ENCODE results near the gene UBE3C. TPM values are rescaled to one million over a fixed set of nuclear protein-coding genes. Genes with fewer than 3 reads are reported as not detected.

The UBE3C gene
- total and polyA plus RNA-seq, 2 of the 13 experiments (the other 11 are each of a cell fraction or from before 2014, with no cell fraction given): 27.0 to 48.2 TPM

DNA sequence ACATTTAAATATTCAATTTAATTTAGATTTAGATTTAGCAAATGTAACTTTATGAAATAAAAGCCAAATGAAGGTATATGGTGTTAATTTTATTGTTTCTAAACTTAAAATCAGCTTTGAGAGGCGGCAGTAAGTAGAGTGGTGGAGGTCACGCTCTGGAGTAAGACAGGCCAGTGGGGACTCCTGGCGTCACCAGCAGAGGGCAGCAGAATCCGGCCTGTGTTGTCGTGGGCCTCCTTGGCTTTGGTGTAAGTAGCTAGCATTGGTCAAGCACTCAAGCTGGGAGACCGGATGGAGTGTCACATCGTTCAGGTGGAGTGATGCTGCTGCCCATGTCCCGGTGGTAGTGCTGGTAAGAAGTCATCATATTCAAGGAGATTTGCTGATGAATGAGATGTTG is 99.4 kb downstream of the UBE3C start:
- H3K9me3 ChIP-seq (ENCODE audit: low read length): no peaks in the 10 kb centered on the region
- peaks cover 0 to 37% of the 10 kb centered on the region in 2 experiments; a peak in 3 of 5 replicates for H3K36me3 ChIP-seq (replicated peaks in 1 of 2; ENCODE audit: control insufficient read depth in 1 of 2, insufficient read depth in 2 of 2, low read length in 2 of 2)
- H3K27ac ChIP-seq (ENCODE audit: extremely low read length, insufficient read depth, low read length): no peak overlapping the region
- ATAC-seq (peak; percentile 75), DNase-seq (ENCODE audit: low spot score) (no peak), FAIRE-seq (peak; percentile 39)
- H3K9ac ChIP-seq (ENCODE audit: insufficient read depth, low read depth, low read length): no peak overlapping the region
- intact Hi-C loops (cut with micrococcal nuclease; ENCODE audit: unreplicated experiment): no loop called here
- H3K4me3 ChIP-seq (replicated peaks in 1 of 3; ENCODE audit: insufficient read depth in 1 of 3, low read depth in 2 of 3, low read length in 3 of 3): no peak overlapping the region
- ChIA-PET POLR2A (no interaction called here), CTCF (ENCODE audit: low intra/inter-chr PET ratio, low total read pairs) (no interaction called here)
- WGBS (ENCODE audit: low lambda C conversion rate): 97% methylated on average over 8 of the region's 8 CpGs
- H2AFZ ChIP-seq (ENCODE audit: low read length): no peak overlapping the region
- H3K4me1 ChIP-seq (ENCODE audit: insufficient read depth, low read length): 0 out of 2 replicates have a peak, but pooled peaks cover 19% of the 10 kb centered on the region
- in situ Hi-C loops (cut with HindIII; ENCODE audit: extremely low pct_ligation_motif_present, low pct_unique_long_range_greater_than_20kb): no loop called here
- H4K20me1 ChIP-seq (ENCODE audit: insufficient read depth, low read length): 0 out of 2 replicates have a peak, but pooled peaks cover 2% of the 10 kb centered on the region
- TF ChIP-seq, protein P1, sequence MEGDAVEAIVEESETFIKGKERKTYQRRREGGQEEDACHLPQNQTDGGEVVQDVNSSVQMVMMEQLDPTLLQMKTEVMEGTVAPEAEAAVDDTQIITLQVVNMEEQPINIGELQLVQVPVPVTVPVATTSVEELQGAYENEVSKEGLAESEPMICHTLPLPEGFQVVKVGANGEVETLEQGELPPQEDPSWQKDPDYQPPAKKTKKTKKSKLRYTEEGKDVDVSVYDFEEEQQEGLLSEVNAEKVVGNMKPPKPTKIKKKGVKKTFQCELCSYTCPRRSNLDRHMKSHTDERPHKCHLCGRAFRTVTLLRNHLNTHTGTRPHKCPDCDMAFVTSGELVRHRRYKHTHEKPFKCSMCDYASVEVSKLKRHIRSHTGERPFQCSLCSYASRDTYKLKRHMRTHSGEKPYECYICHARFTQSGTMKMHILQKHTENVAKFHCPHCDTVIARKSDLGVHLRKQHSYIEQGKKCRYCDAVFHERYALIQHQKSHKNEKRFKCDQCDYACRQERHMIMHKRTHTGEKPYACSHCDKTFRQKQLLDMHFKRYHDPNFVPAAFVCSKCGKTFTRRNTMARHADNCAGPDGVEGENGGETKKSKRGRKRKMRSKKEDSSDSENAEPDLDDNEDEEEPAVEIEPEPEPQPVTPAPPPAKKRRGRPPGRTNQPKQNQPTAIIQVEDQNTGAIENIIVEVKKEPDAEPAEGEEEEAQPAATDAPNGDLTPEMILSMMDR (CRISPR knock-in tag; IDR thresholded peaks at IDR 0.05): peak; percentile 63
- TF ChIP-seq, protein P2, sequence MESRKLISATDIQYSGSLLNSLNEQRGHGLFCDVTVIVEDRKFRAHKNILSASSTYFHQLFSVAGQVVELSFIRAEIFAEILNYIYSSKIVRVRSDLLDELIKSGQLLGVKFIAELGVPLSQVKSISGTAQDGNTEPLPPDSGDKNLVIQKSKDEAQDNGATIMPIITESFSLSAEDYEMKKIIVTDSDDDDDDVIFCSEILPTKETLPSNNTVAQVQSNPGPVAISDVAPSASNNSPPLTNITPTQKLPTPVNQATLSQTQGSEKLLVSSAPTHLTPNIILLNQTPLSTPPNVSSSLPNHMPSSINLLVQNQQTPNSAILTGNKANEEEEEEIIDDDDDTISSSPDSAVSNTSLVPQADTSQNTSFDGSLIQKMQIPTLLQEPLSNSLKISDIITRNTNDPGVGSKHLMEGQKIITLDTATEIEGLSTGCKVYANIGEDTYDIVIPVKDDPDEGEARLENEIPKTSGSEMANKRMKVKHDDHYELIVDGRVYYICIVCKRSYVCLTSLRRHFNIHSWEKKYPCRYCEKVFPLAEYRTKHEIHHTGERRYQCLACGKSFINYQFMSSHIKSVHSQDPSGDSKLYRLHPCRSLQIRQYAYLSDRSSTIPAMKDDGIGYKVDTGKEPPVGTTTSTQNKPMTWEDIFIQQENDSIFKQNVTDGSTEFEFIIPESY (CRISPR knock-in tag; IDR thresholded peaks at IDR 0.05): peak; percentile 98
- no peak for TF ChIP-seq CHD2 (IDR thresholded peaks at IDR 0.05; ENCODE audit: low read depth, low read length)
- peak; percentile 43 for TF ChIP-seq STAG1 (CRISPR knock-in tag; IDR thresholded peaks at IDR 0.05)
- TF ChIP-seq ZNF891 (CRISPR knock-in tag; IDR thresholded peaks at IDR 0.05): no peak
- peak; percentile 47 for TF ChIP-seq RBM22 (optimal IDR thresholded peaks at IDR 0.05; ENCODE audit: low read length)
- H3K4me2 ChIP-seq (ENCODE audit: low read depth, low read length): no peak overlapping the region
- H3K79me2 ChIP-seq (ENCODE audit: insufficient read depth, low read length): no peaks in the 10 kb centered on the region
- H3K27me3 ChIP-seq (ENCODE audit: control insufficient read depth in 1 of 2, insufficient read depth in 2 of 2, low read length in 2 of 2): no peaks in the 10 kb centered on the region
- no TSS peak for BruUV-seq (replicated peaks)

All from HepG2 (cell line).